H9 (cell line): ENCODE results near the gene MREG. TPM values are rescaled to one million over a fixed set of nuclear protein-coding genes. Genes with fewer than 3 reads are reported as not detected.

Experiments
- DNase-seq: peaks from one replicate; pipeline ENCODE4 v3.0.0-alpha.2; 2017
- H2AFZ ChIP-seq: one replicate; pipeline ENCODE4 v1.6.1; 2013; ENCODE audit warnings: mild to moderate bottlenecking, low read length, control low read depth, moderate library complexity
- H2AK5ac ChIP-seq: 2 replicates; pipeline ENCODE4 v1.6.1; 2013; ENCODE audit warnings: low read length, control low read depth, mixed read lengths; ENCODE audit not compliant: insufficient read length
- H2BK120ac ChIP-seq: one replicate; pipeline ENCODE4 v1.6.1; 2013; ENCODE audit warnings: low read depth, mild to moderate bottlenecking, low read length, control low read depth, inconsistent platforms; ENCODE audit not compliant: poor library complexity, severe bottlenecking
- H2BK12ac ChIP-seq: 2 replicates; pipeline ENCODE4 v1.6.1; 2013; ENCODE audit warnings: low read length, control low read depth, mixed read lengths, low read depth; ENCODE audit not compliant: insufficient read length
- H2BK15ac ChIP-seq: 2 replicates; pipeline ENCODE4 v1.6.1; 2013; ENCODE audit warnings: low read depth, low read length, control low read depth
- H2BK20ac ChIP-seq: one replicate; pipeline ENCODE4 v1.6.1; 2013; ENCODE audit warnings: low read depth, mild to moderate bottlenecking, low read length, control low read depth, inconsistent platforms; ENCODE audit not compliant: poor library complexity, severe bottlenecking
- H2BK5ac ChIP-seq: 2 replicates; pipeline ENCODE4 v1.6.1; 2013; ENCODE audit warnings: low read length, control low read depth, mixed read lengths; ENCODE audit not compliant: insufficient read length
- H3K14ac ChIP-seq: 2 replicates; pipeline ENCODE4 v1.6.1; 2013; ENCODE audit warnings: low read length, control low read depth; ENCODE audit not compliant: insufficient read depth
- H3K18ac ChIP-seq: 2 replicates; pipeline ENCODE4 v1.6.1; 2013; ENCODE audit warnings: low read depth, mild to moderate bottlenecking, mixed read lengths, low read length, control low read depth; ENCODE audit not compliant: insufficient read length
- H3K23ac ChIP-seq: 2 replicates; pipeline ENCODE4 v1.6.1; 2013; ENCODE audit warnings: low read length, control low read depth, mixed read lengths, low read depth; ENCODE audit not compliant: insufficient read length
- H3K23me2 ChIP-seq: 2 replicates; pipeline ENCODE4 v1.6.1; 2013; ENCODE audit warnings: low read depth, mild to moderate bottlenecking, mixed read lengths, low read length, control low read depth; ENCODE audit not compliant: insufficient read length, poor library complexity, severe bottlenecking
- H3K27ac ChIP-seq: 2 replicates; pipeline ENCODE4 v1.5.1; 2013; ENCODE audit warnings: low read length, control low read depth, mixed read lengths, low read depth; ENCODE audit not compliant: insufficient read length
- H3K27me3 ChIP-seq: 2 replicates; pipeline ENCODE4 v1.6.1; 2013; ENCODE audit warnings: low read length, control low read depth, inconsistent platforms; ENCODE audit not compliant: insufficient read depth
- H3K4ac ChIP-seq: 2 replicates; pipeline ENCODE4 v1.6.1; 2013; ENCODE audit warnings: low read depth, mild to moderate bottlenecking, control low read depth, inconsistent platforms, low read length, moderate library complexity
- H3K4me1 ChIP-seq: 2 replicates; pipeline ENCODE4 v1.6.1; 2013; ENCODE audit warnings: low read length, control low read depth, inconsistent platforms; ENCODE audit not compliant: insufficient read depth
- H3K4me2 ChIP-seq: 2 replicates; pipeline ENCODE4 v1.6.1; 2013; ENCODE audit warnings: low read length, control low read depth, mixed read lengths; ENCODE audit not compliant: insufficient read length, insufficient read depth
- H3K56ac ChIP-seq: 2 replicates; pipeline ENCODE4 v1.6.1; 2013; ENCODE audit warnings: low read depth, mild to moderate bottlenecking, mixed read lengths, low read length, control low read depth; ENCODE audit not compliant: insufficient read length
- H3K79me1 ChIP-seq: 2 replicates; pipeline ENCODE4 v1.6.1; 2013; ENCODE audit warnings: low read depth, mild to moderate bottlenecking, moderate library complexity, low read length, control low read depth, inconsistent platforms; ENCODE audit not compliant: insufficient read depth, poor library complexity, severe bottlenecking
- H3K79me2 ChIP-seq: 2 replicates; pipeline ENCODE4 v1.6.1; 2013; ENCODE audit warnings: low read length, control low read depth, inconsistent platforms; ENCODE audit not compliant: insufficient read depth
- H3K9ac ChIP-seq: 2 replicates; pipeline ENCODE4 v1.6.1; 2013; ENCODE audit warnings: low read length, control low read depth, mixed read lengths; ENCODE audit not compliant: insufficient read length; ENCODE audit errors: extremely low read depth
- H3K9me3 ChIP-seq: one replicate; pipeline ENCODE4 v1.6.1; 2013; ENCODE audit warnings: low read depth, low read length, inconsistent platforms; ENCODE audit not compliant: control insufficient read depth
- H3T11ph ChIP-seq: one replicate; pipeline ENCODE4 v1.6.1; 2013; ENCODE audit warnings: mild to moderate bottlenecking, low read length, control low read depth, inconsistent platforms
- H4K20me1 ChIP-seq: one replicate; pipeline ENCODE4 v1.6.1; 2013; ENCODE audit not compliant: control insufficient read depth, insufficient read length, insufficient read depth
- H4K5ac ChIP-seq: 2 replicates; pipeline ENCODE4 v1.6.1; 2013; ENCODE audit warnings: low read depth, mild to moderate bottlenecking, mixed read lengths, low read length, control low read depth; ENCODE audit not compliant: insufficient read length
- H4K8ac ChIP-seq: replicated peaks from 2 replicates; pipeline ENCODE4 v1.6.1; 2013; ENCODE audit warnings: low read length, control low read depth, mixed read lengths, low read depth; ENCODE audit not compliant: insufficient read length
- H4K91ac ChIP-seq: 2 replicates; pipeline ENCODE4 v1.6.1; 2013; ENCODE audit warnings: low read depth, mild to moderate bottlenecking, moderate library complexity, mixed read lengths, low read length, control low read depth; ENCODE audit not compliant: insufficient read length
- H3K27ac Mint-ChIP-seq, 3 experiments: 2 replicates in 2 of 3; 3 replicates in 1 of 3; pipeline ENCODE4 v1.8.0; 2020 to 2021; ENCODE audit warnings: mixed read lengths in 3 of 3, mild to moderate bottlenecking in 1 of 3, moderate library complexity in 1 of 3
- H3K27me3 Mint-ChIP-seq: 2 replicates; pipeline ENCODE4 v1.8.0; 2021; ENCODE audit warnings: low read depth, mild to moderate bottlenecking, moderate library complexity, mixed read lengths
- H3K36me3 Mint-ChIP-seq, 3 experiments: 2 replicates in 2 of 3; 3 replicates in 1 of 3; pipeline ENCODE4 v1.8.0; 2020 to 2021; ENCODE audit warnings: low read depth in 3 of 3, mixed read lengths in 3 of 3; ENCODE audit not compliant: insufficient read depth in 1 of 3
- H3K4me1 Mint-ChIP-seq, 2 experiments: 2 replicates each; pipeline ENCODE4 v1.8.0; 2020; ENCODE audit warnings: mixed read lengths in 2 of 2
- H3K4me3 Mint-ChIP-seq, 2 experiments: 2 replicates in 1 of 2; 3 replicates in 1 of 2; pipeline ENCODE4 v1.8.0; 2020 to 2021; ENCODE audit warnings: mild to moderate bottlenecking in 2 of 2, mixed read lengths in 2 of 2, moderate library complexity in 1 of 2
- H3K9me3 Mint-ChIP-seq, 2 experiments: 2 replicates in 1 of 2; 3 replicates in 1 of 2; pipeline ENCODE4 v1.8.0; 2020; ENCODE audit warnings: mild to moderate bottlenecking in 2 of 2, mixed read lengths in 2 of 2, moderate library complexity in 1 of 2
- WGBS: extraction: QIAGEN DNeasy Blood & Tissue Kit; methylation state at CpG from one replicate; pipeline ENCODE4 v1.1.7; 2013; ENCODE audit warnings: missing lambda C conversion rate, low lambda C conversion rate, mixed read lengths; ENCODE audit not compliant: insufficient read length; ENCODE audit errors: extremely low coverage; 5-methylcytosine and 5-hydroxymethylcytosine counted together
- total RNA-seq: library from RNA; stranded (reverse); gene quantifications from 2 replicates; pipeline ENCODE4 v1.2.1, GENCODE V29; 2021
- TF ChIP-seq, protein P1 (sequence below): fragments of 200-600 bp; sonication (generic); conservative IDR thresholded peaks from 3 replicates; pipeline ENCODE4 v1.8.0; 2021; ENCODE audit warnings: antibody characterized with exemption, mild to moderate bottlenecking

Gene MREG
- total RNA-seq, 1 experiment from 2014 or later: 21.8 TPM

DNA sequence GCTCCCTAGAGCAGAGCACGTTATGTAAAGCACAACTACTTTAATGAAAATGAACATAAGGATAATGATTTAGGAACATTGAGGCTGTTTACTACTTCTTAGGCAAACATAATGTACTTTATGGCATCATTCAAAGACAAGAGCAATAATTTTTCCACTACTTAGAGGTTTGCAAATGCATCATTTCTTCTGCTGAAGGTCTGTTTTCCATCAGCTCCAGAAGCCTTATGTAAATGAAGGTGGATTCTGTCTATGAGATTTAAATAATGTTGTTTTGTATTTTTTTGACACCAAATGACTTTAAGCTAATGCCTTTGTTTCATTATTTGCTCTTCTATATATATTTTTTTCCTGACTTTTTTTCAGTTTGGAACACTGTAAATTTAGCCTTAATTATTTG, 28.1 kb downstream of the MREG start:
- H2AK5ac ChIP-seq: no peak overlapping the region
- no peak overlapping the region for H4K91ac ChIP-seq
- H3K56ac ChIP-seq: no peak overlapping the region
- no peaks in the 10 kb centered on the region for H3K23me2 ChIP-seq
- no peak overlapping the region for H3K27ac ChIP-seq
- no peak overlapping the region for H3K9ac ChIP-seq
- no peak overlapping the region for H3K23ac ChIP-seq
- Mint-ChIP-seq H3K27ac (no peak overlapping the region), H3K4me1 (peaks cover 5 to 8% of the 10 kb centered on the region in 2 experiments; a peak in 3 of 4 replicates), H3K4me3 (no peak overlapping the region), H3K27me3 (no peaks in the 10 kb centered on the region), H3K36me3 (peaks cover 53 to 65% (median 56%) of the 10 kb centered on the region in 3 experiments), H3K9me3 (peaks cover 33 to 42% of the 10 kb centered on the region in 2 experiments)
- H2BK20ac ChIP-seq: no peak overlapping the region
- no peak for DNase-seq
- no peak overlapping the region for H3K4ac ChIP-seq
- H3K18ac ChIP-seq: no peak overlapping the region
- no peak overlapping the region for H3K14ac ChIP-seq
- no peak overlapping the region for H2BK15ac ChIP-seq
- no peaks in the 10 kb centered on the region for H4K20me1 ChIP-seq
- H4K5ac ChIP-seq: no peak overlapping the region
- no peaks in the 10 kb centered on the region; the same call in none of the 2 replicates for H3K4me1 ChIP-seq
- WGBS: no CpG with 5 or more reads among the region's 1 CpG
- H2BK120ac ChIP-seq: no peak overlapping the region
- no peak overlapping the region for H2BK5ac ChIP-seq
- H3K4me2 ChIP-seq: no peak overlapping the region
- H3K27me3 ChIP-seq: no peaks in the 10 kb centered on the region
- TF ChIP-seq, protein P1, sequence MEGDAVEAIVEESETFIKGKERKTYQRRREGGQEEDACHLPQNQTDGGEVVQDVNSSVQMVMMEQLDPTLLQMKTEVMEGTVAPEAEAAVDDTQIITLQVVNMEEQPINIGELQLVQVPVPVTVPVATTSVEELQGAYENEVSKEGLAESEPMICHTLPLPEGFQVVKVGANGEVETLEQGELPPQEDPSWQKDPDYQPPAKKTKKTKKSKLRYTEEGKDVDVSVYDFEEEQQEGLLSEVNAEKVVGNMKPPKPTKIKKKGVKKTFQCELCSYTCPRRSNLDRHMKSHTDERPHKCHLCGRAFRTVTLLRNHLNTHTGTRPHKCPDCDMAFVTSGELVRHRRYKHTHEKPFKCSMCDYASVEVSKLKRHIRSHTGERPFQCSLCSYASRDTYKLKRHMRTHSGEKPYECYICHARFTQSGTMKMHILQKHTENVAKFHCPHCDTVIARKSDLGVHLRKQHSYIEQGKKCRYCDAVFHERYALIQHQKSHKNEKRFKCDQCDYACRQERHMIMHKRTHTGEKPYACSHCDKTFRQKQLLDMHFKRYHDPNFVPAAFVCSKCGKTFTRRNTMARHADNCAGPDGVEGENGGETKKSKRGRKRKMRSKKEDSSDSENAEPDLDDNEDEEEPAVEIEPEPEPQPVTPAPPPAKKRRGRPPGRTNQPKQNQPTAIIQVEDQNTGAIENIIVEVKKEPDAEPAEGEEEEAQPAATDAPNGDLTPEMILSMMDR: no peak
- no peak overlapping the region for H4K8ac ChIP-seq
- H2AFZ ChIP-seq: no peak overlapping the region
- no peak overlapping the region for H2BK12ac ChIP-seq
- H3K79me1 ChIP-seq: no peaks in the 10 kb centered on the region
- peaks cover 4% of the 10 kb centered on the region; the same call in 1 of the 2 replicates for H3K79me2 ChIP-seq
- H3T11ph ChIP-seq: no peak overlapping the region
- H3K9me3 ChIP-seq: no peaks in the 10 kb centered on the region
